GM12878 (cell line): ENCODE data around the gene SLC38A5. TPM values are rescaled to one million over a fixed set of nuclear protein-coding genes. Genes with fewer than 3 reads are reported as not detected.

Source experiments
- ATAC-seq: fragments of 200-7000 bp; cut with Tn5 transposase; 3 replicates; pipeline ENCODE4 v1.9.1; 2020; ENCODE audit warnings: mild to moderate bottlenecking, moderate library complexity
- BruUV-seq: library from RNA; stranded (reverse); fragments of 400-500 nt; replicated peaks from 2 replicates; lab custom pipeline; 2021; lab: Mats Ljungman, UMichigan
- CTCF ChIA-PET: fragments of 300-600 bp; sonication (Branson Sonifier 250); formaldehyde crosslinking; extraction: SDS; loops from one replicate; lab custom pipeline; 2021; ENCODE audit warnings: inconsistent platforms; lab: Yijun Ruan, JAX
- POLR2A ChIA-PET: fragments of 350-600 bp; formaldehyde crosslinking; extraction: SDS; loops from one replicate; lab custom pipeline; 2021; ENCODE audit warnings: inconsistent platforms; lab: Charles Lee
- RAD21 ChIA-PET: fragments of 300-600 bp; sonication (Branson Sonifier 250); formaldehyde crosslinking; loops from one replicate; lab custom pipeline; 2023; ENCODE audit warnings: antibody characterized with exemption; ENCODE audit not compliant: unreplicated experiment; lab: Charles Lee
- SMC1A ChIA-PET: fragments of 300-600 bp; sonication (Branson Sonifier 250); formaldehyde crosslinking; loops from one replicate; lab custom pipeline; 2023; ENCODE audit not compliant: unreplicated experiment, uncharacterized antibody; lab: Charles Lee
- DNase-seq: peaks from one replicate; pipeline ENCODE4 v3.0.0-alpha.2; 2011; ENCODE audit warnings: low read depth, low spot score
- FAIRE-seq: peaks from 3 replicates; lab custom pipeline; 2011; peaks lifted over from hg19 to GRCh38; lab: Jason Lieb, UNC
- H2AFZ ChIP-seq: 2 replicates; pipeline ENCODE4 v1.6.0; 2011; ENCODE audit warnings: low read depth, low read length, control low read depth; ENCODE audit not compliant: control insufficient read depth
- H3K27ac ChIP-seq: 2 replicates; pipeline ENCODE4 v1.5.1; 2011; ENCODE audit warnings: control low read depth; ENCODE audit not compliant: control insufficient read depth, insufficient read depth
- H3K27me3 ChIP-seq, 2 experiments: replicated peaks in 1 of 2; 2 replicates each; pipeline versions ENCODE4 v1.6.0 to v1.6.1; 2011; ENCODE audit warnings: low read length in 1 of 2; ENCODE audit not compliant: control insufficient read depth in 2 of 2, insufficient read depth in 2 of 2
- H3K36me3 ChIP-seq, 2 experiments: 2 replicates each; pipeline ENCODE4 v1.5.1; 2011; ENCODE audit warnings: low read length in 1 of 2; ENCODE audit not compliant: control insufficient read depth in 2 of 2, insufficient read depth in 2 of 2
- H3K4me1 ChIP-seq: 2 replicates; pipeline ENCODE4 v1.6.1; 2011; ENCODE audit warnings: mild to moderate bottlenecking, low read length, moderate library complexity, mixed read lengths; ENCODE audit not compliant: control insufficient read depth, insufficient read depth
- H3K4me2 ChIP-seq: 2 replicates; pipeline ENCODE4 v1.6.0; 2011; ENCODE audit warnings: control low read depth; ENCODE audit not compliant: control insufficient read depth, insufficient read depth
- H3K4me3 ChIP-seq: fragments of 200-600 bp; sonication (generic); 2 replicates; pipeline ENCODE4 v1.5.1; 2016
- H3K79me2 ChIP-seq: 2 replicates; pipeline ENCODE4 v1.6.0; 2011; ENCODE audit warnings: low read length; ENCODE audit not compliant: control insufficient read depth, insufficient read depth
- H3K9ac ChIP-seq: 2 replicates; pipeline ENCODE4 v1.8.0; 2011; ENCODE audit warnings: low read length, control low read depth, mixed read lengths; ENCODE audit not compliant: control insufficient read depth, insufficient read depth
- H3K9me3 ChIP-seq: replicated peaks from 3 replicates; pipeline ENCODE4 v1.5.1; 2011; ENCODE audit warnings: mild to moderate bottlenecking, low read length; ENCODE audit not compliant: control insufficient read depth, insufficient read depth
- H4K20me1 ChIP-seq: 2 replicates; pipeline ENCODE4 v1.6.0; 2011; ENCODE audit not compliant: control insufficient read depth, insufficient read depth
- CBX5 ChIP-seq: sonication (generic); IDR thresholded peaks from 2 replicates; pipeline ENCODE4 v1.6.1; 2016; ENCODE audit warnings: low read depth, moderate library complexity, mild to moderate bottlenecking, inconsistent platforms
- FOXM1 ChIP-seq: IDR thresholded peaks from 2 replicates; pipeline ENCODE4 v1.6.1; 2012; ENCODE audit warnings: low read depth, mild to moderate bottlenecking, inconsistent platforms, low read length, moderate library complexity
- KLF5 ChIP-seq: fragments of 450-650 bp; IDR thresholded peaks from 2 replicates; pipeline ENCODE4 v1.6.1; 2014; ENCODE audit warnings: mild to moderate bottlenecking; ENCODE audit not compliant: partially characterized antibody
- STAT1 ChIP-seq: fragments of 450-650 bp; conservative IDR thresholded peaks from 2 replicates; pipeline ENCODE4 v1.6.1; 2014; ENCODE audit warnings: antibody characterized with exemption, mild to moderate bottlenecking
- YY1 ChIP-seq: IDR thresholded peaks from 2 replicates; pipeline ENCODE4 v1.6.1; 2011; ENCODE audit warnings: low read depth, mild to moderate bottlenecking, low read length
- ZNF622 ChIP-seq: fragments of 450-650 bp; IDR thresholded peaks from 2 replicates; pipeline ENCODE4 v1.6.1; 2017; ENCODE audit warnings: mild to moderate bottlenecking, inconsistent platforms
- ZSCAN29 ChIP-seq: fragments of 450-650 bp; IDR thresholded peaks from 2 replicates; pipeline ENCODE4 v1.6.1; 2017; ENCODE audit warnings: mild to moderate bottlenecking, moderate library complexity
- ZZZ3 ChIP-seq: IDR thresholded peaks from 2 replicates; pipeline ENCODE4 v1.6.1; 2011; ENCODE audit warnings: low read depth; ENCODE audit not compliant: control insufficient read depth, insufficient read length
- WGBS: methylation state at CpG from one replicate; pipeline ENCODE4 v1.1.6; 2016; ENCODE audit warnings: low lambda C conversion rate; ENCODE audit not compliant: insufficient replicate concordance, insufficient coverage; ENCODE audit errors: missing lambda C conversion rate; 5-methylcytosine and 5-hydroxymethylcytosine counted together
- in situ Hi-C: fragments of 300-500 bp; cut with MboI; formaldehyde crosslinking; loops from 9 replicates; pipeline ENCODE4 v1.14.3; 2018; ENCODE audit warnings: mixed read lengths
- intact Hi-C: fragments of 100-400 bp; cut with micrococcal nuclease; formaldehyde crosslinking; loops from one replicate; pipeline ENCODE4 v1.14.2; 2022; ENCODE audit not compliant: unreplicated experiment
- polyA plus RNA-seq, 11 experiments: library from polyadenylated mRNA; depleted of rRNA in 4 of 11; unstranded in 6 of 11; stranded (reverse) in 5 of 11; fragments of >200 nt; fragmentation: Nextera tagmentation in 4 of 11; fragmentation: Illumina TruSeq in 1 of 11; extraction: Ambion mirVana in 4 of 11; extraction: Trizol in 1 of 11; gene quantifications; 1 replicate in 1 of 11; 2 replicates in 10 of 11; pipeline versions ENCODE4 v1.2.1 to v1.2.3, GENCODE V29; 2011 to 2016; ENCODE audit warnings: inconsistent platforms in 2 of 11, missing spikeins in 2 of 11, low read depth in 1 of 11
- total RNA-seq, 4 experiments: library from RNA; depleted of rRNA in 3 of 4; stranded (reverse); fragments of >200 nt in 3 of 4; fragmentation: Illumina TruSeq in 1 of 4; extraction: Trizol in 1 of 4; gene quantifications; 2 replicates each; pipeline versions ENCODE4 v1.2.1 to v1.2.3, GENCODE V29; 2013 to 2021
- TF ChIP-seq, protein P1 (sequence below): fragments of 450-650 bp; IDR thresholded peaks from 2 replicates; pipeline ENCODE4 v1.6.1; 2016; ENCODE audit warnings: mild to moderate bottlenecking
- TF ChIP-seq, protein P2 (sequence below): fragments of 450-650 bp; IDR thresholded peaks from 2 replicates; pipeline ENCODE4 v1.6.1; 2017; ENCODE audit warnings: mild to moderate bottlenecking, moderate library complexity

The SLC38A5 gene
- total and polyA plus RNA-seq, 10 of the 15 experiments (the other 5 are each of a cell fraction or from before 2014, with no cell fraction given): 4.2 to 108 (median 70.6) TPM

DNA sequence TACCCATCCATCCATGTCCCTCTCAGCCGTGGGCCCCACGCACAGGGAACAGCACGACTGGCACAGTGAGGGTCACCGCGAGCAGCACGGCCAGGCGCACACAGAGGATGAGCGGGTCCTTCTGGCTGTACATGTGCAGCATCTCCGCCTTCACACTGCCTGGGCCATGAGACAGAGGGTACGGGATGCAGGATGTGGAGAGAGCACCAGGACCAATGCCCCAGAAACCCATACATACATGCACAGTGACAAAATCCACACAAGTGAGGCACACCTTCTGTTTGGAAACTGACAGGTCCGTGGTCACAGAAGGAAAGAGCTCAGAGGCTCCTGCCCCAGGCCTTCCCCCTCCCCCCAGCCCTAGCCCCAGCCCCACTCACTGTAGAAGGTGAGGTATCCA, 9.5 kb downstream of the SLC38A5 start (continued):
- TF ChIP-seq KLF5 (no peak), CBX5 (no peak), ZZZ3 (no peak), FOXM1 (no peak)
- TF ChIP-seq, protein P1, sequence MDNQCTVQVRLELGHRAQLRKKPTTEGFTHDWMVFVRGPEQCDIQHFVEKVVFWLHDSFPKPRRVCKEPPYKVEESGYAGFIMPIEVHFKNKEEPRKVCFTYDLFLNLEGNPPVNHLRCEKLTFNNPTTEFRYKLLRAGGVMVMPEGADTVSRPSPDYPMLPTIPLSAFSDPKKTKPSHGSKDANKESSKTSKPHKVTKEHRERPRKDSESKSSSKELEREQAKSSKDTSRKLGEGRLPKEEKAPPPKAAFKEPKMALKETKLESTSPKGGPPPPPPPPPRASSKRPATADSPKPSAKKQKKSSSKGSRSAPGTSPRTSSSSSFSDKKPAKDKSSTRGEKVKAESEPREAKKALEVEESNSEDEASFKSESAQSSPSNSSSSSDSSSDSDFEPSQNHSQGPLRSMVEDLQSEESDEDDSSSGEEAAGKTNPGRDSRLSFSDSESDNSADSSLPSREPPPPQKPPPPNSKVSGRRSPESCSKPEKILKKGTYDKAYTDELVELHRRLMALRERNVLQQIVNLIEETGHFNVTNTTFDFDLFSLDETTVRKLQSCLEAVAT: no peak

DNA sequence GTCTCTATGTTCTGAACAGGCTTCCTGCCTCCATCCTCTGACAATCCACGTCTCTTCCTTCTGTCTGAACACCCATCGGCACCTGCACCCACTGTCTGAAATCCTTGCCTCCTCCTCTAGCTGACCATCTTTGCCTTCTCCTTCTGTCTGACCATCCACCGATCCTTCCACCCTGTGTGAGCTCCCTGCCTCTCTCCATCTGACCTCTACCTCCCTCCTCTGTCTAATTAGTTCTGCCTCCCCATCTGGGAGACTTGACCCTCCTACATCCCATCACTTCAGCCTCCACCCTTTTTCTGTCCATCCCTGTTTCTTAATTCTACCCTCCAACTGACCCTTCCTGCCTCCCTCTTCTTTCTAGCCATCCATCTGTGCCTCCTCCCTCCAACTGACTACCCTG, 10.0 kb downstream of the SLC38A5 start:
- RAD21 ChIA-PET: no interaction called here

More for the DNA sequence above, 10.0 kb downstream of the SLC38A5 start:
- 29% methylated on average over 3 of the region's 3 CpGs for WGBS
- no peaks in the 10 kb centered on the region for H3K9me3 ChIP-seq
- H2AFZ ChIP-seq: no peak overlapping the region
- intact Hi-C loops (loop anchor here (10.0 kb wide), 1 partner anchor 375 kb away; no protein-coding TSS in a partner anchor), in situ Hi-C loops (no loop called here)
- POLR2A ChIA-PET: no interaction called here
- no peak overlapping the region for H3K4me3 ChIP-seq
- no peak for FAIRE-seq
- no peaks in the 10 kb centered on the region; the same call in 1 of the 2 replicates for H3K79me2 ChIP-seq
- no peak overlapping the region for H3K9ac ChIP-seq
- CTCF ChIA-PET: no interaction called here
- no TSS peak for BruUV-seq
- H3K27me3 ChIP-seq: no peaks in the 10 kb centered on the region
- ATAC-seq: no peak
- H3K4me2 ChIP-seq: no peak overlapping the region
- no peak for DNase-seq
- H3K27ac ChIP-seq: no peak overlapping the region
- SMC1A ChIA-PET: no interaction called here
- H3K4me1 ChIP-seq: no peaks in the 10 kb centered on the region
- peaks cover 1 to 3% of the 10 kb centered on the region in 2 experiments; a peak in 3 of 4 replicates for H3K36me3 ChIP-seq
- TF ChIP-seq ZNF622: no peak
- TF ChIP-seq, protein P2, sequence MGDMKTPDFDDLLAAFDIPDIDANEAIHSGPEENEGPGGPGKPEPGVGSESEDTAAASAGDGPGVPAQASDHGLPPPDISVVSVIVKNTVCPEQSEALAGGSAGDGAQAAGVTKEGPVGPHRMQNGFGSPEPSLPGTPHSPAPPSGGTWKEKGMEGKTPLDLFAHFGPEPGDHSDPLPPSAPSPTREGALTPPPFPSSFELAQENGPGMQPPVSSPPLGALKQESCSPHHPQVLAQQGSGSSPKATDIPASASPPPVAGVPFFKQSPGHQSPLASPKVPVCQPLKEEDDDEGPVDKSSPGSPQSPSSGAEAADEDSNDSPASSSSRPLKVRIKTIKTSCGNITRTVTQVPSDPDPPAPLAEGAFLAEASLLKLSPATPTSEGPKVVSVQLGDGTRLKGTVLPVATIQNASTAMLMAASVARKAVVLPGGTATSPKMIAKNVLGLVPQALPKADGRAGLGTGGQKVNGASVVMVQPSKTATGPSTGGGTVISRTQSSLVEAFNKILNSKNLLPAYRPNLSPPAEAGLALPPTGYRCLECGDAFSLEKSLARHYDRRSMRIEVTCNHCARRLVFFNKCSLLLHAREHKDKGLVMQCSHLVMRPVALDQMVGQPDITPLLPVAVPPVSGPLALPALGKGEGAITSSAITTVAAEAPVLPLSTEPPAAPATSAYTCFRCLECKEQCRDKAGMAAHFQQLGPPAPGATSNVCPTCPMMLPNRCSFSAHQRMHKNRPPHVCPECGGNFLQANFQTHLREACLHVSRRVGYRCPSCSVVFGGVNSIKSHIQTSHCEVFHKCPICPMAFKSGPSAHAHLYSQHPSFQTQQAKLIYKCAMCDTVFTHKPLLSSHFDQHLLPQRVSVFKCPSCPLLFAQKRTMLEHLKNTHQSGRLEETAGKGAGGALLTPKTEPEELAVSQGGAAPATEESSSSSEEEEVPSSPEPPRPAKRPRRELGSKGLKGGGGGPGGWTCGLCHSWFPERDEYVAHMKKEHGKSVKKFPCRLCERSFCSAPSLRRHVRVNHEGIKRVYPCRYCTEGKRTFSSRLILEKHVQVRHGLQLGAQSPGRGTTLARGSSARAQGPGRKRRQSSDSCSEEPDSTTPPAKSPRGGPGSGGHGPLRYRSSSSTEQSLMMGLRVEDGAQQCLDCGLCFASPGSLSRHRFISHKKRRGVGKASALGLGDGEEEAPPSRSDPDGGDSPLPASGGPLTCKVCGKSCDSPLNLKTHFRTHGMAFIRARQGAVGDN: no peak
- no peak for TF ChIP-seq ZSCAN29
- TF ChIP-seq YY1: no peak
- no peak for TF ChIP-seq STAT1
- no peaks in the 10 kb centered on the region for H4K20me1 ChIP-seq
